GM20431 (cell line): ENCODE data around the gene RELT.

Experiments
- in situ Hi-C: fragments of 300-500 bp; cut with MseI, MboI; formaldehyde crosslinking; loops from one replicate; pipeline ENCODE4 v1.15.0; 2020; ENCODE audit warnings: low sequenced_read_pairs; ENCODE audit not compliant: unreplicated experiment

RELT gene

DNA sequence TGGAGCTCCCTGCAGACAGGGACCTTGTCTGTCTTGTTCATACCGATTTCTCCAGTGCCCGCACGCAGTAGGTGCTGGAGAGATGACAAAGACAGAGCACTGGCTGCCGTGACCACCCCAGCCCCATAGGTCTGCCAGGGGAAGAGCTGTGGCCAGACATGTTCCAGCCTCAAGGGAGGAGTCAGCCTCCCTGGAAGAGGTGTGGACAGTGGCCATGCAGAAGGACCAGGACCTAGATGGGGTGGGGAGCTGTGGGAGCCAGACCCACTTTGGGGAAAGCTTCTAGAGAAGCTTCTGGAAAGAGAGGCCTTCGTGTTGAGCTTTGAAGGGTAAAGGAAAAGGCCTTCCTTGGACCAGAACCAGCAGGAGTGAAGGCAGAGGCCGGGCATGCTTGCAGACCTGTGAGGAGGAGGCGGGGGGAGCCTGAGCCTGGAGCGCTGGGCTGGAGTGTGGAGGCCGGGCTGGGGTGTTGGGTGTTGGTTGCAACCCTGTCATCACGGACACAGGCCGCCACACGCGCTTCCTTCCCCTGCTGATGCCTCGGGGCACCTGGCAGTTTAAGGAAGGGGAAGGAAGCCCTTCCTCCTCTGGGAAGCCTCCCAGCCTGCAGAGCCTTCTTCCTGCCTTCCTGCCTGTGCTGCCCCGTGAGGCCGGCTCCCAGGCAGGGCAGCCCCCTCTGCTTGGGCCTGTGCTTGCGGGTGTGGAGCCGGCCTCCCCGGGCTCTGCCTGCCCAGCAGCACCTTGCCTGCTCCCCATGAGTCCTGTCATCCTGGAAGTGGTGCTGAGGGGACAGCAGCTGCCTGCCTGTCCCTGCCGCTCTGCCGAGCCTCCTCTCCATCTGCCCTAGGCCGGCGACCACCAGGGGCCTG is 12.3 kb downstream of the RELT start:
- in situ Hi-C loops, result no loop called here

DNA sequence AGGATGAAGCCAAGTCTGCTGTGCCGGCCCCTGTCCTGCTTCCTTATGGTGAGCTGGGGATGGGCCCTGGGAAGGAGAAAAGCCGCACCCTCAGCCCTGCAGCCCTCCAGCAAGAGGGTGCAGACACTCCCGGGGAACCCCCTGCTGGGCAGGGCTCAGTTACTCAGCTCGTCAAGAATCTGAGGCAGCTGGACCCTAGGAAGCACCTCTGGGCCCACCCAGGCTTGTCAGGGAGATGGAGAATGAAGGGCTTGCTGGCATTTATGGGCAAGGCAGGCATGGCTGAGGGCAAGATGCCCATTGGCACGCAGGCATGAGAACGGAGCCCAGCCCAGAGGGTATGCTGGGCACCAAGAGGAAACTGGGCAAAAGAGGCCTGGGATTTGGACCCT is 12.9 kb downstream of the RELT start:
- in situ Hi-C loops, result no loop called here

DNA sequence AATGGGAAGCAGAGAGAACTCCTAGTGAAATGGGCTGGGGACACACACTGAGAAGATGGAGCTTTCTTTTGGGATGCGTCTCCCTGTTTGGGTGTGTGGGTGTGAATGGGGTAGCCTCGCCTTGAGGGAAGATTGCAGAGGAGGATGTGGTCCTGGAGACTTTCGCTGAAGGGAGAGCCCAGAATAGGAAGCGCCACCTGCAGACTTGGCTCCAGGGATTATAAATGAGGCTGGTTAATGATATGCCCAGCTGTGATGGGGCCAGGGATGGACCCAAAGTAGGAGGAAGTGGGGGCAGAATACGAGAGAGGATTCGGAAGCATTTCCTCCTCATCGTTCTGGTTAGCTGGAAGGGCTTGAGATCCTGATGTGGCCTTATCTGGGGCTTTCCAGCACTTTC is 13.7 kb downstream of the RELT start:
- in situ Hi-C loops, result no loop called here

DNA sequence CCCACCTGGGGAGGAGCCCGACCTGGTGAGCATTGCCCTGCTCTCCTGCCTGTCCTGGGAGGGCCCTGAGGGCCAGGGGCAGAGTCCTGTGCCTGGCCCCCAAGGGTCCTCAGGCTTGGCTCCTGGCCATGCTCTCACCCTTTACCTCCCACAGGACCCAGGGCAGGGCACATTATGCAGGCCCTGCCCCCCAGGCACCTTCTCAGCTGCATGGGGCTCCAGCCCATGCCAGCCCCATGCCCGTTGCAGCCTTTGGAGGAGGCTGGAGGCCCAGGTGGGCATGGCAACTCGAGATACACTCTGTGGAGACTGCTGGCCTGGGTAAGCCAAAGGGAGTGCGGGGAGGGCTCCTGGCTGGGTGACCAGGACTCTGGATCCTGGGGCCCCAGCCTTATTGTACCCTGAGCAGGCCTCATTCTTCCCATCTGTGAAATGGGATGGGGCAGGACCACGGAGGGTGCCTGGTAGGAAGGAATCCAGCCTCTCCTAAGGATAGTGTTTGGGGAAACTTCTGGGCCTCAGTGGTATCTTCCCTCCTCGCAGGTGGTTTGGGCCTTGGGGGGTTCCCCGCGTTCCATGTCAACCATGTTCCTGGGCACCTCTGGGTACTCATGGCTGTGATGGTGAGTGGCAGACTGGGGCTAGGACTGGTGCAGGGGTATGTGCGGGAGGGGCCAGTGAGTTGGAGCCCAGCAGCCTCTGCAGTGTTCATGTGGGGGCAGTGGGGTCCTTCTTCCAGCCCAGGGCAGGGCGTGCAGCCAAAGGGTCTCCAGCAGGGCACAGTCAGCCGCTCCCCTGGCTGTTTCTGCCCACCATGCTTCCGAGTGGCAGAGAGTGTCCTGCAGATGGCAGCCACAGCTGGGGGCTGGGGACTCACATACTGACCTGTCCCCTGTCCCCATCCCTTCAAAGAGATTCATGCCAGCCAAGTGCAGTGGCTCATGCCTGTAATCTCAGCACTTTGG is 14.7 kb downstream of the RELT start:
- in situ Hi-C loops, result no loop called here

DNA sequence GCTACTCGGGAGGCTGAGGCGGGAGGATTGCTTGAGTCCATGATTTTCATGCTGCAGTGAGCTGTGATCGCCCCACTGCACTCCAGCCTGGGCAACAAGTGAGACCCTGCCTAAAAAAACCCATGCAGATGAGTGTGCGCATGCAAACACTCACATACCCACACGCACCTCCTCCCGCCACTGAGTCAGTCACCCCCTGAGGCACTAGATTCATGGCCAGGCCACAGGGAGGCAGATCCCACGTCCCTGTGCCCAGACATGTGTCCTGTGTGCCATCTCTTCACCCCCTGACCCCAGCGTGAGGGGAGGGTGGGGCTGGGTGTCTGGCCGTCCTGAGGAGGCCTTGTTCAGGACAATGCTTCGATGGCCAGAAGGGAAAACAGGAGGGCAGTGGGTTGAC is 15.5 kb downstream of the RELT start:
- in situ Hi-C loops, result no loop called here

DNA sequence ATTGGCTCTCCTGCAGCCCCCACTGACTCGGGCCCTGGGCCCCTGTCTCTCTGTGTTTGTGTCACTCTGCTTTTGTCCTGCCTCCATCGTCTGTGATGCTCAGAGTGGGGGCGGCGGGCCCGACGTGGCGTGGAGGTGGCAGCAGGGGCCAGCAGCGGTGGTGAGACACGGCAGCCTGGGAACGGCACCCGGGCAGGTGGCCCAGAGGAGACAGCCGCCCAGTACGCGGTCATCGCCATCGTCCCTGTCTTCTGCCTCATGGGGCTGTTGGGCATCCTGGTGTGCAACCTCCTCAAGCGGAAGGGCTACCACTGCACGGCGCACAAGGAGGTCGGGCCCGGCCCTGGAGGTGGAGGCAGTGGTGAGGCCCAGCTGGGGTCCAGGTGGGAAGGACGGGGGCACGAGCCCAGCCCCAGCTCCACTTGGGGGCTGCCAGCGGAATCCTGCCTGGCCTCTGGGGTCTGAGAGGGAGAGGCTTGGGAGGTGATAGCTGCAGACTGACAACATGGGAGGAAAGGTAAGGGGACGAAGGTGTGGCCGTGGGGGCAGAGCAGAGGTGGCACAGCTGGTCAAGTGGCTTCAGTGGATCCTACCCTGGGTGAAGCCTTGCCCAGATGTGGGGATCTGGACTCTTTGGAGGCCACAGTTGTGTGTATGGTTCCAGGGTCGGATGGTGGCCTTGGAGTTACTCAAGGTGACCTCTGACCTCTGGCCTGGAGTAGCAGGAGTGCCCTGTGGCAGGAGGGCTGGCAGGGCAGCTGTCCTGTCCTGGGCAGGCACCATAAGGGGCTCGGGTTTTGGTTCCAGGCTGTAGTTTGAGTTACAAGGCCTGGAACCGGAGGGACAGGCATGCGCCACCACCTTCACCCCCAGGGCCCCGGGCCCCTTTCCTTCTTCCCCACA is 16.2 kb downstream of the RELT start:
- in situ Hi-C loops, result no loop called here

DNA sequence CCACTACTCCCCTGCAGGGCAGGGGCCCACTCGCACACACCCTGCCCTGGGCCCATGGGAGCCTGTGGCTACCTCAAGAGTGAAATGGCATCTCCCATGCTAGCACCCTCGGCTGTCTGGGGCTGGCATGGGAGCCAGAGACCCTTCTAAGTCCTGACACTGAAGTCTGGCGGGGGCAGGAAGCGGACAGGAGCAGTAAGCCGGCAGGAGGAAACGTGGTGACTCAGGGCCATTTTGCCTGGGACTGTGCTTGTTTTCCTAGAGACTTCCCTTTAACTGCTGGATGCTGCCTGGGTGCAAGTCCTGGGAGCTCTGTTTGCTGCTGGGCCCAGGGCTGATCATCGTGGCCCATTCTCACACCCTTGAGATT is 16.8 kb downstream of the RELT start:
- in situ Hi-C loops, result no loop called here

DNA sequence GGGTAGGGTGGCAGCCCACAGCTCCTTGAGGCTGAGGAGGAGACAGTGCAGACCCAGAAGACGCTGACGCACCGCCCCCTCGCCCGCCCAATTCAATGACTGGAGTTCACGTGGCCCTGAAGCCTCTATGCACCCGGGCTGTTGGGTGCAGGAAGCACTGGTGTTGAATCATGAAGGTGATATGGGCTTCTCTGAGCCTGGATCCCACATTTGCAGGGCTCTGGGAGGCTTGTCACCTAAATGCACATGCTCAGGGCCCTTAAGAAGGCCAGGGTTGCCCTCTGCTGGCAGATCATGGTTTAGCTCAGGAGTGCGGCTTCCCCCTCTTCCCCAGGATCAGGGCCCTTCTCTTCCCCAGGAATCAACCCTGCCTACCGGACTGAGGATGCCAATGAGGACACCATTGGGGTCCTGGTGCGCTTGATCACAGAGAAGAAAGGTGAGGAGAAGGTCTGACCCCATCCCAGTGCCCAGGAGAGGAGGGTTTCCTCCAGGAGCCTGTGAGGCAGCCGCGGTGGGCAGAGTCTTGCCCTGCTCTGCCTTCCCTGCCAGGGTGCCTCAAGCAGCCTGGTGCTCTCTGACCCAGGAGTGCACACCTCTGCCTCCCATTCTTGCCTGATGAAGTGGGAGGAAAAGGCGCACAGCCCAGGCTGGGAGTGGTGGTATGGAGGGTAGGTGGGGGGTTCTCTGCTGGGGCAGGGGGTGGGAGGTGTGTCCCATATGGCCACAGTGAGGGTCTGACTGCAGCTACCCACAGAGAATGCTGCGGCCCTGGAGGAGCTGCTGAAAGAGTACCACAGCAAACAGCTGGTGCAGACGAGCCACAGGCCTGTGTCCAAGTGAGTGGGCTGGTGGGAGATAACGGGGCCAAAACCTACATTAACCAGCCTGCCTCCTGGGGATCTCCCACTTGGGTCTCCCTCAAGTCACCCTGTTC is 17.5 kb downstream of the RELT start:
- in situ Hi-C loops, result no loop called here

DNA sequence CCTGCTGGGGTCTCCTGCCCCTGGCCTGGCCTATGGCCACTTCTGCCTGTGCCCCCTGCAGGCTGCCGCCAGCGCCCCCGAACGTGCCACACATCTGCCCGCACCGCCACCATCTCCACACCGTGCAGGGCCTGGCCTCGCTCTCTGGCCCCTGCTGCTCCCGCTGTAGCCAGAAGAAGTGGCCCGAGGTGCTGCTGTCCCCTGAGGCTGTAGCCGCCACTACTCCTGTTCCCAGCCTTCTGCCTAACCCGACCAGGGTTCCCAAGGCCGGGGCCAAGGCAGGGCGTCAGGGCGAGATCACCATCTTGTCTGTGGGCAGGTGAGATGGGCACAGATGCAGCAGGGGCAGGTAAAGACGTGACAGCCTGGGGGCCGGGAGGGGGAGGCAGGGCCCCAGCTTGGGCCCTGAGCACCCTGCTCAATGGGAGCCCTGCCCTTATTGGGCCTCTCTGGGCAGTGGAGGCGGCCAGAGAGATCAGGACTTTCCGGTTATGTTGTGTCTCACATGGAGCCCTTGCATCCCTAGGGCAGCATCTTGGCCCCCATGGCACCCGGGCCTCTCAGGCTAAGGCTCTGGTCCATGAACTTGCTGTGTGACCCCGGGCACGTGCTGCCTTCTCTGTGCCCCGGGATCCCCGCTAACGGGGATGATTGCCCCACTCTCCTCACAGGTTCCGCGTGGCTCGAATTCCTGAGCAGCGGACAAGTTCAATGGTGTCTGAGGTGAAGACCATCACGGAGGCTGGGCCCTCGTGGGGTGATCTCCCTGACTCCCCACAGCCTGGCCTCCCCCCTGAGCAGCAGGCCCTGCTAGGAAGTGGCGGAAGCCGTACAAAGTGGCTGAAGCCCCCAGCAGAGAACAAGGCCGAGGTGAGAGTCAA is 18.5 kb downstream of the RELT start:
- in situ Hi-C loops, result no loop called here

DNA sequence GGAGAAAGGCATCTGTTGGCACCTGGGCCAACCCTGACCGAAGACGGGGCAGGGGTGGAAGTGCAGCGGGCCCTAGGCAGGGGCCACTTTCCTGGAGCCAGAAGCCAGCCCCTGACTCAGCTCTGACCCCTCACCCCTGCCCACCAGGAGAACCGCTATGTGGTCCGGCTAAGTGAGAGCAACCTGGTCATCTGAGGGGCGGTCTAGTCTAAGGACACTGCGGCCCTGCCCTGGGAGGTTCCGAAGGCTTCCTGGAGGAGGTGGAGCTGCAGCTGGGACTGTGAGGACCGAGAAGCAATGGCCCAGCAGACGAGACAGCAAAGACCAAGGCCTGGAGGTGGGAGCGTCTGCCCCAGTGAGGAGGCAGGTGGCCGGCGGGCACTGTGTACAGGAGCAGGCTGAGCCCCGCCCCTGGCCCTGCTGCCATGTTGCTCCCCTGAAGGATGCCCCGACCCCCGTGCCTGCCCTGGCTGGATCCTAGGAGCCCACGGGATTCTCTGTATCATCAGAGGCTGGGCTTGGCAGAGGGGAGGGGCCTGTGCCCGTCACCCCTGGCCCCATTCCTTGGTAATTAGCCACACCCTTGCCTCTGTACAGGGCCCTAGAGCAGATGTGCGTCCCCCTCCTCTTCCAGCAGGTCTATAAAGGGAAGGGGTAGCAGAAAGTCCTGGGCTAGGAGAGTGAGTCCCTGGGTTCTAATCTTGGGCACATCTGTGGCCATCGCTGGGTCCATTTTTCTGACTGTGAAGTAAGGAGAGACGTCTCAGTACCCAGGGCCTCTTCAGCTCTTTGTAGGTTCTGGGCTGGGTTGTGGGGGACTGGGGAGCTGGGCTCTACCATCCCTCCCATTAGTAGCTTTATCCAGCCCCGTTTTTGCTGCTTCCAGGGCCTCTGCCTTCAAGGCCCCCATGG is 19.4 kb downstream of the RELT start:
- in situ Hi-C loops, result no loop called here

DNA sequence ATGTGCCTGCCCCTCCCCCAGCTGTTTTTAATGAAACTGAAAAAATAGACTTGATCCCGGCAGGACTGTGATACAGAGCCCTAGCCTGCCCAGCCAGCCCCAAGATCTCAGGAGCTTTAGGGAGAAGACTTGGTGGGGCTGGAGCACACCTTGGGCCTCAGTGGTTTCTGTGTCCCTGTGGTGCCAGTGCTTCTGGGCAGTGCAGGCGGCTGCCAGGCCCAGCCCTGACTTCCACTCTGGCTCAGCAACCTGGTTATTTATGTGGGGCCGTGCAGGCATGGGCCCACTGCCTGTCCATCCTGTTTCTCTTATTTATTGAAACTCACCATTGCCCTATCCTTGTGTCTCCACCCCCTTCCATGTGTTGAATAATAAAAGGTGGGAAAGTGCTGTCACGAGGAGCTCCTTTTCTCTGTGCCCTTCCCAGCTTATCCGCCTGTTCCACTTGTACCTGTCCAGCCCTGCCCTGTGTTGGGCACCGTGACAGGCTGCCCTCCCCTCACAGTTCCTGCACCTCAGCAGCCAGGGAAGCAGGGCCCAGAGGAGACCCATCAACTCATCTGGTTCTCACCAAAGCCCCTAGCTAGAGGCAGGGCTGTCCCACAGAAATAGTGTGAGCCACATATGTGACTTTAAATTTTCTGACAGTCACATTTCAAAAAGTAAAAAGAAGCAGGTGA is 20.2 kb downstream of the RELT start:
- in situ Hi-C loops, result no loop called here

DNA sequence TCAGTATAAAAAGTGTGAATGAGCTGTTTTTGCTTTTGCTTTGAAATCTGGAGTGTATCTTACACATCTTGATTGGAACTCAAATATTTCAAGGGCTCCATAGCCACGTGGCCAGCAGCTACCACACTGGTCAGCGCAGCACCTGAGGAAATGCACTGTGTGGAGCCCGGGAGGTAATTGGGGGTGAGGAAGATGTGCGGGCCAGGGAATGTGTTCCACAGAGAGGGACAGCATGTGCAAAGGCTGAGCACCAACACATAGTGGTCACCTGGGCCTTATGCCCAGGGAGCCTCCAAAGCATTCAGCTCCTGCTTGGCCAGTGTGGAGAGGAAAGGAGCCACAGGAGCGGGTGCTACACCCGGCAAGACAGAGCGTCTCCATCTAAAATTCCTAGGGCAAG is 20.8 kb downstream of the RELT start:
- in situ Hi-C loops, result no loop called here

DNA sequence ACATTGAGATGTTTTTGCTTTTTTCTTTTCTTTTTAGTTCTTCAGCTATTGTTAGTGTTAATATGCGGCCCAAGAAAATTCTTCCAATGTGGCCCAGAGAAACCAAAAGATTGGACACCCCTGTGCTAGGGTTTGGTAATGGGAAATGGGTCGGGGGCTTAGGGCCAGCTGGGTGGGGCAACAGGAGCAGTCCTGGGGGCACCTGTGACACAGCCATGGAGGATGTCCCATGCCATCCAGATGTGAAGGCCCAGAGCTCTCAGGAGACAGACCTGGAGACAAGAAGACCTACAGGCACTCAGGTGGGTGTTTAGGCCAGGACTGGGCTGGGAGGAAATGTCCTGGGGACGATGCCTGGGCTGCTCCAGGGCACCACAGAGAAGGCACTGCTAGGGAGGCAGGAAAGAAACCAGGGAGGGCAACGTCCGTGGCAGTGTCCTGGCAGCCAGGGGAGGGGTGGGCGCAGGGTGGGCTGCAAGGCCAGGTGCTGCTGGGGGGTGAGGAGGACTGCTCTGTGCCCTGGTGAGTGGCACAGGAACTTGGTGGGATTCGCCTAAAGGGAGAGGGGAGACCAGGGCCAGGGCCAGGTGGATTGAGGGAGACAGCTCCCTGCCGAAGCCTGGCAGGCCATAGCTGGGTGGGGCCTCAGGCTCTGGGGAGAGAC is 21.4 kb downstream of the RELT start:
- in situ Hi-C loops, result no loop called here

DNA sequence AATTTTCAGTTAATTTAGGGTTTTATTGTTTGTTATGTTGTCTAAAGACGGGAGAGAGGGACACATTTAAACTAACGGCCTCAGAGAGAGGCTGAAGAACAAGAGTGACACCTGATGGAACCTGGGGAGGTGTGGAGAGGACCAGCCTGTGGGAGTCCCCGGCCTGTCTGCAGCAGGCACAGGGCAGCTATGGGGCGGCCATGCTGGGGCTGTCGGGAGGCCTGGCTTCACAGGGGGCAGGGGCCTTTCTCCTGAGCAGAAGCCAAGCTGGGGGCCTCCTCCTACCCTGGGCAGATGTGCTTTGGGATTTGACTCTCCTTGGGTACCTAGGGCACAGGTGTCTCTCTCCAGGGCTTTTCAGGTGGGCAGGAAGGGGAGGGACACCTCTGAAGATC is 21.9 kb downstream of the RELT start:
- in situ Hi-C loops, result no loop called here

DNA sequence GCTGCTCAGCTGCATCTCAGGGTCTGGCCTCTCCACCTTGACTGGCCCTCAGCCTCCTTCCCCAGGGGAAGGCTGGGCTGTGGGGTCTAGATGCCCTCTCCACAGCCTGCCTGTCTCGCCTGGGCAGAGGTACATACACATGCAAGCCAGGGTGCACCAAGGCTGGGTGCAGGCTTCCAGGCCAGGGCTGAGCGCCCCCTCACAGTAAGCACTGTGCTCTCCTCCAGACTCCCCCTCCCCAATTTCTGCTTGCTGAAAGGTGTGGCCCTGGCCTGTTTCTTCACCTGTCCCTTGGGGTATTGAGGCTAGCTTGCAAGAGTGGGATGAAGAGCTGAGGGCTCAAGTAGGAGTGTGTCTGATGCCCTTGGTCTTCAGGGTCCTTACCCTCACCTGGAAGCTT is 22.5 kb downstream of the RELT start:
- in situ Hi-C loops, result no loop called here

DNA sequence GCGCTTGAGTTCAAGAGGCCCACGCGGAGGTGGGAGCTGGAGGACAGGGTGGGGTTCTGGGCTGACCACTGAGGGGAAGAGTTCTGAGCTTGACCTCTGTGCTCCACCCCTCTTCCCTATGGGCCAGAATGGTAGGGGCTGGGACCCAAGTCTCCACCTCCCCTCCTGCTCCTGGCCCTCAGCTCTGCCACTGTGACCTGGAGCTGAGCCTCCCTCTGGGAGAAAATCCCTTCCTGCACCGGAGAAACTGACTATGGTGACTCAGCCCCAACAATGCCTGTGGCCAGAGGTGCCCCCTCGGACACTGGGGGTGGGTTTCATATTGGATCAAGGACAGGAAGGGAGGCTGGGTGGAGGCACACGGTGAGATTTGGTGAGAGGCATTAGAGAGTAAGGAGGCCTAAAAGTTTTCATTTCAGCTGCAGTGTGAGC is 23.0 kb downstream of the RELT start:
- in situ Hi-C loops, result no loop called here
